NCI-H1930 (cell line): ENCODE measurements around the gene MRPS17.

Source experiments
- DNase-seq, 2 experiments: peaks; one replicate each; lab custom pipeline; 2025; lab: John Stamatoyannopoulos, UW

The MRPS17 gene

DNA sequence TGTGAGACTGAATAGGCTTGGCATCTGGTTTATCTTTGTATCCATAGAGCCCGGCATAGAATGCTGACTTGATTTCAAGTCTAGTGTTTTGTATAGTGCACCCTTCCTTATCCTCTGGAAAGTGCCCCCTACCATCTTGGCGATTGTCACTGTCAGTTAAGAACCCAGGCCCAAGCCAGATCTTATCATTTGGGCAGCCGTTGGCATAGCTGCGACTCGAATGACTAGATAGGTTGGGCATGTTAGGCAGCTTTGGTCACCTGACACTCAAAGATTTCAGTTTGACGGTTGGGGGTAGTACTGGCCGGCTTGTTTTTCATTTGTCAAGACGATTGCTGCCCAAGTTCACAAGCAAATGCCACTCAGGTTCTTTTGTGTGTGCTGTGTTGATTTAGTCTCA, 19.3 kb downstream of the MRPS17 start:
- no peak for DNase-seq

DNA sequence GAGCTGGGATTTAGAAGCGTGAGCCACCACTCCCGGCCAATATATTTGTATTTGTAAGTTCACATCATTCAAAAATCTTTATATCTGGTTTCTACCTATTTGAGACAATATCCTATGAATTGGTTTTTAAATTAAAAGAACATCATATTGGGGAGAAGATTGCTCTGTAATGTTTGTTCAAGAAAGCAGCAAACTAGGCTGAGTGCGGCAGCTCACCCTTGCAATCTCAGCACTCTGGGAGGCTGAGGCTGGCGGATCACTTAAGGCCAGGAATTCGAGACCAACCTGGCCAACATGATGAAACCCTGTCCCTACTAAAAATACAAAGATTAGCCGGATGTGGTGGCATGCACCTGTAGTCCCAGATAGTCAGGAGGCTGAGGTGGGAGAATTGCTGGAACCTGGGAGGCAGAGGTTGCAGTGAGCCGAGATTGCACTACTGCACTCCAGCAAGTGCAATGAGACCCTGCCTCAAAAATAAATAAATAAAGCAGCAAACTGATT, 22.1 kb downstream of the MRPS17 start:
- DNase-seq: no peak

DNA sequence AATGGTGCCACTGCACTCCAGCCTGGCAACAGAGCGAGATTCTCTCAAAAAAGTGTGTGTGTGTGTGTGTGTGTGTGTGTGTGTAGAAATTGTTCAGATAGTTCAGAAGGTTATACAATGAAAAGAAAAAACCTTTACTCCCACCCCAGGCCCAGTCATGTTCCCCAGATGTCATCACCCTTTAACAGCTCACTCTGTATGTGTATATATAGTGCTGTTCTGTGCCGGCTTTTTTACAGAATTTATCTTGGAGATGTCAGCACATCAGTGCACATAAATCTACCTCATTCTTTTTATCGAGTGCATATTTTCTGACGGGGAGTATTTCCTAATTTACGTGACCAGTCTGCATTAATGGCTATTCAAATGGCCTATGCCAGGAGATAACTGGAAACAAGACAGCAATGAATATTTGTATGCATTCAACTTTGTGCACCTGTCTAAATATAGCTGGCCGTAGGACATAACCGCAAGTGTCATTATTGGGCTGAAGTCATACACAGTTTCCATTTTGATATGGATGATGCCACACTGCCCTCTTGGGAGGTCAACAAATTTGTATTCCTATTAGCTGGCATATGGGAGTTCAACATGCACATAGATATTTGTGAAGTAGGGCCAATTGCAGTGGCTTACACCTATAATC, 24.4 kb downstream of the MRPS17 start:
- DNase-seq: peak; percentile 50 to 79

DNA sequence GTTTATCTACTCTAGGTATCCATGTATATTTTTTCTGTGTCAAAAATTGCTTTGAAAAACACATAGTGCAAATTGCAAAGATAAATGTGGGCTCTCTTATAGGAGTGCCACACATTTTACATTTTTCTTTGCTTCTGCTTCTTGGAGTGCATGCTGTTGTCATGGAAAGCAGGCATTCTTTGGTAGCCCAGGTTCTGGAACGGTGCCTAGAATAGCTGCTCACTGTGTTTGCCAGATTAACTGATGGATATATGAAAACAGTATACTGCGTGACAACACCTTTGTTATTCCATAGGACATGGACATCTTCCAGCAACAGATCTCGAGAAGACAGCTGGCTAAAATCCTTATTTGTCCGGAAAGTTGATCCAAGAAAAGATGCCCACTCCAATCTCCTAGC, 26.2 kb downstream of the MRPS17 start:
- DNase-seq: peak in 1 of 2 experiments; percentile 53

DNA sequence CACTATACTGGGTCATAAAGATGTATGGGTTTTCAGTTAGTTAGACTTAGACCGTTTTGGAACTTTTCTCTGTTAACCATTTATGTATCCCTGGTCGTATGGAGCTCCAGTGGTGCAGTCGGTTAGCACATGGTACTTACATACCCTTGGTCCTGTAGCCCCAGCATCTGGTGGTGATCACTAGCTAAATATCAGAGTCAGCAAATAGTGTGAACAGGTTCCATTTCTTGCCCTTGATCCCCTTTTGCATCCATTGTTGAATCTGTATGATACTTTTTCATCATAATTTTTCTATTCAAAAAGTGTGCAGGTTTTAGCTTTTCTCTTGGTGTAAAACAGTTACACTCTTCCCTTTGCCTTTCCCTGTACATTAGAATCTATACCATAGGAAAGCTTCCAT, 28.6 kb downstream of the MRPS17 start:
- DNase-seq: no peak

DNA sequence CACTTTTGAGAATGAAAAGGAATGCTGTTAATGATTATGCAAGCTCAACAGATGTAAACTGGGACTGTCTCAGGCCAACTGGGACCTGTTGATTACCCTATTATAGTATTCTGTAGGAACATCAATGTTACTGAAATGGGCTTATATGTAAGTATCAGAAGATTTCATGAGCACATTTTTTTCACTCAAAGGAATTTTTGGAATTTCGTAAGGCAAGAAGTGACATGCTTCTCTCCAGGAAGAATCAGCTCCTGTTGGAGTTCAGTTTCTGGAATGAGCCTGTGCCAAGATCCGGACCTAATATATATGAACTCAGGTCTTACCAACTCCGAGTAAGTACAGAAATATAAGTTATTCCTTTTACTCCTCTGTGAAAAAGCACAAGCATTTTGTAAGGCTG, 31.9 kb downstream of the MRPS17 start:
- DNase-seq: no peak

DNA sequence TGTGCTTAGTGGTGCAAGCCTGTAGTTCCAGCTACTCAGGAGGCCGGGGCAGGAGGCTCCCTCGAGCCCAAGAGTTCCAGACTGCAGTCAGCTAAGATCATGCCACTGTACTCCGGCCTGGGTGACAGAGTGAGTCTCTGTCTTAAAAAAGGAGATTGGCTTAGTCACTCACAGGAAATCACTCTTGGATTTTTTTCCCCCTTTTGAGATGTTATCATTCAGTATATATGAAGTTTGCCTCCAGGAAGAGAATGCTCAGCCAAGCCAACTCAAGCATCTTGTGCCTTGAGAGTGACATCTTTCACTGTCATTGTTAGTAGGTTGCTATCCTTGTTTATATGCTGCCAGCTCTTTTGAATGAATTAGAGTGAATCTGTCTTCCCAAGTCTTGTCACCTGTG, 40.7 kb downstream of the MRPS17 start:
- DNase-seq: no peak

DNA sequence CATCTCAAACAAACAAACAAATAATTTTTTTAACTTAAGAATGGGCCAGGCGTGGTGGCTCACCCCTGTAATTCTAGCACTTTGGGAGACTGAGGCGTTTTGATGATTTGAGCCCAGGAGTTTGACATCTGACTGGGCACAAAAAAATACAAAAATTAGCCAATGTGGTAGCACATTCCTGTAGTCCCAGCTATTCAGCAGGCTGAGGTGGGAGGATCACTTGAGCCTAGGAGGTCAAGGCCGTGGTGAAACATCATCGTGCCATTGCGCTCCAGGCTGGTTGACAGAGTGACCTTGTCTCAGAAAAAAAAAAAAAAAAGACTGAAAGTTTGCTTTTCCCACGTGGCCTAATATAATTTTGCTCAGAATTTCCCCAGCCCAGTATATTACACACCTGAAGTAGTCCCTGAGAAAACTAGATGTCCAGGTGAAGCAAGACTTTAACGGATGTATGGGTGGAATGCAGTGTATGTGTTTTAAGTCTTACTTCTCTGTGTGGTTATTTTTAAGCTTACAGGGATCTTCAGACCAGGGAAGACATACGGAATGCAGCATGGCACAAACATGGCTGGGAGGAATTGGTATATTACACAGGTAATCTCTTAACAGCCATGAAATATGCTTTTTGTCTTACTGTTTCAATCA, 45.3 kb downstream of the MRPS17 start:
- no peak for DNase-seq

DNA sequence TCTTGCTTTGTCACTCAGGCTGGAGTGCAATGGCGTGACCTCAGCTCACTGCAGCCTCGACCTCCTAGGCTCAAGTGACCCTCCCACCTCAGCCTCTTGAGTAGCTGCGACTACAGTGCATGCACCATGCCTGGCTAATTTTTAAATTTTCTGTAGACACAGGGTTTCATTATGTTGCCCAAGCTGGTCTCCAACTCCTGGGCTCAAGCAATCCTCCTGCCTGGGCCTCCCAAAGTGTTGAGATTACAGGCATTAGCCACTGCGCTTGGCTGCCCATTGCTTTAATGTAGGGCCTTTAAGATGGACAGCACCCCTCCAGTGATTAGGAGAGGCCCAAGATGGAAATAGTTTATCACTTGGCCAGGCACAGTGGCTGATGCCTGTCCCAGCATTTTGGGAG, 52.1 kb downstream of the MRPS17 start:
- no peak for DNase-seq
